Activated CD8-positive, alpha-beta memory T cell treated with anti-CD3 and anti-CD28 coated beads for 1 hour (primary cell): ENCODE data around the gene ARV1.

Experiments used
- DNase-seq, 2 donors: peaks; one replicate each; pipeline ENCODE4 v3.0.0-alpha.2; 2020; ENCODE audit warnings: low read depth in 1 of 2; ENCODE audit errors: extremely low read depth in 1 of 2

The ARV1 gene

DNA sequence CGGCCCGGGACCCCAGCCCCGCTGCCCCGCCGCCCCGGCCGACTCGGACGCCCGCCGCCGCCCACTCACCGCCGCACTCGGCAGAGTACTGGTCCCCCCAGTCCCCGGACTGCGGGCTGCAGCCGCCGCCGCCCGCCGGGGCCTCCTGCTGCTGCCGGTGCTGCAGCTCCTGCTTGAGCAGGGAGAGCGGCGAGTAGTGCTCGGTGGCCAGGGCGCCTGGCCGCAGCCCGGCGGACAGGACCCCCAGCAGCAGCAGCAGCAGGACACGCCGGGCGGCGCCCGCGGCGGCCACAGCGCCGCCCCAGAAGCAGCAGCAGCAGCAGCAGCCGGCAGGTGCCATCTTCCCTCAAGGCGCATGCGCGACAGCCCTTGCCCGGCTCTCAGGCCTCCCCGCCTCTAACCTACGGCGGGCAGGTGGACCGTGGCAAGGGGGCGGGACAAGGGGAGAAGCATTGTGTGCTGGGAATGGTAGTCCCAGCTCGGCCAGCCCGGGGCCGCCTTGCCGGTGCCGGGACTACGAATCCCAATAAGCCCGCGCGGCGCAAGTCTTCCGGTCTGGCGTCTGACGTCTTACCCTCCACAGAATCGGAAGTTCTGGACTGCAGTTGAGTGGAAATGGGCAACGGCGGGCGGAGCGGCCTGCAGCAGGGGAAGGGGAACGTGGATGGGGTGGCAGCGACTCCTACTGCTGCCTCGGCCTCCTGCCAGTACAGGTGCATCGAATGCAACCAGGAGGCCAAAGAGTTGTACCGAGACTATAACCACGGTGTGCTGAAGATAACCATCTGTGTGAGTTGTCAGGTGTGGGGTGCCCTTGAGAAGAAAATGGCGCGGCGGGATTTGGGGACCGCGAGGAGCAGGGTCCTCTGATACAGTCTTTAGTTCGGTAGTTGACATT lies at the start of gene ARV1, which contains the start of gene TTC13:
TSS of gene ARV1 (plus strand) at position 604 of the 898 bp plus-strand sequence. CDS start at position 616, 12 bp downstream.
TSS of gene TTC13 (minus strand) at position 371 of the 898 bp plus-strand sequence. CDS start at position 340, 31 bp downstream.
- DNase-seq = peak; percentile 90 to 95

GRCh38 chr1:230930986-230931385 lies 47.9 kb upstream of the ARV1 start:
- DNase-seq = no peak

GRCh38 chr1:230935852-230936251 lies 43.0 kb upstream of the ARV1 start:
- no peak for DNase-seq

GRCh38 chr1:230936475-230936874 lies 42.4 kb upstream of the ARV1 start:
- no peak for DNase-seq

DNA sequence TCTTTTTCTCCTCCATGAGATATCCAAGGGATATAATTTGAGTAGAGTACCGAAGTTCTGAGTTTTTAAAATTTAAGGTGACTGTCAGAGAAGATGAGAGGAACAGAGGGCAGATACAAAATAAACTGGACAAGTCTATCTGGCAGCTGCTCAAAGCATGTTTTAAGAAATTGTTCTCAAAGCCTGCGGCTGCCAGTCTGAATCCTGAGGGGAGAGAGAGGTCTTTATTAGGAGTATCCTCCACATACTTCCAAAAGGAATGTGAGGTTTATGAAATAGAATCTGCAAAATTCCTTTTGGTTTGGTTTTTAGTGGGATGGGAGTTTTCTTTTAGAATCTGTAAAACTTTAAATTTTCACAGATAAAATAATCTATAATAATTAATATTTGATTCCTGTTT lies 41.5 kb upstream of the ARV1 start:
- no peak for DNase-seq

DNA sequence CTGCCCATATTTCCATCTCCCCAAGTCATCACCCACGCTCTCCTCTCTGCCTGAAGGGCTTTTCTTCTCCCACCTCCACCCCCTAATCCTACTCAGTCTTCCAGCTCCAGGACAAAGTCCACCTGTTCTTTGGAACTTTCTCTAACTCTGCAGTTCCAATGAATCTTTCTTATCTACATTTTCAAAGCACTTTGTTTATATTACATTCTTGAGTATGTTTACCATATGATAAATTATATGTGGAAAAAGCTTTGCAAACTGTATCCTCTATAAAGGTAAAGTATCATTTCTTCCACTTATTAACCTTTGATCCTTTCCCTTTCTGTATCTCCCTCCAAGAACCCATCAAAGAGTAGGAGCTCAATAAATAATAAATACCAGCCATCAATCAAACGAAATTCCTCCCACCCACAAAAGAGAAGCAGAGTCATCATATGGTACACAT lies 39.9 kb upstream of the ARV1 start:
- no peak for DNase-seq

DNA sequence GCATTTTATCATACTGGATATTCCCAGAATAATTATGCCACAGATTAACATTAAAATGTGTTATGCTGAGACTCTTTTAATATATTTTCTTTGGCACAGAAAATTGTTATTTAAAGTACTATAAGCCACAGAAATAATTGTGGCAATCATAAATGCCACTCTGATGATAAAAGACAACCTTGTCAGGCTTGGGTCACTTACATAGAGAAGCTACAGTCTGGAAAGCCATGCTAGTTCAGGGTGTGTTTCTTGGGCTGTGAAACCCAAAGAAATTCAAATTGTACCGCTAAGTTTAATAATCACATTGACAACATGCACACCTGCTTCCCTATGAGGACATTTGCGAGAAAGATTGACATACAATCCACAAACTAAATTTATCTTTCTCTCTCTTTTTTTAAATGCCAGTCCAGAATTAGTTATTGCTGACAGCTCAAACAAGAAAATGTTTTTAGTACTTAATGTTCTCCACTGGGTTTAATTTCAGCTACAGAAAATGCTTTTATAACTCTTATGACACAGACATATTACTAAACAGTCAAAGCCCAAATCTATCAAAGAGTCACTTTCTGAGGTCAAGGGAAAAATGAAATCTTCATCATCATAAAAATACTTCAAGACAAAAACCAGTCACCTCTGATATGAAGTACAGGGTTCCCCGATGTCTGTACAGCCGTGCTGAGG lies 38.9 kb upstream of the ARV1 start:
- DNase-seq = no peak

DNA sequence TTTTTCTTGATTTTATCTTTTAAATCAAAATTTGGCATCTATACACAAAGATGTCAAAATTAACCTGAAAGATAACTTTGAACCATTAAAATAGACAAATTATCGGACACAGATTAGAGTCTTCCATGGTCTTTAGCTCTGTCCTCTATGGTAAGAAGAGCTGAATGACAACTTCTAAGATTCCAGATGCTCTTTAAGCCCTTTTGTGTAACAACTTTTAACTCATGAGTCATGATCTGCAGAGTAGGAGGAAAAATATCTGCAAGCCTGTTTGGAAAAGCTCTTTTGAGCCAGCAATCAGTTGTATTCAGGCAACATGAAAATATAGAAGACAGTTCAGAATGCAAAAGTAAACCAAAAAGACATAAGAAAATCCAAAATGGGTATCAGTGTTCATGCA lies 38.0 kb upstream of the ARV1 start:
- DNase-seq = no peak

DNA sequence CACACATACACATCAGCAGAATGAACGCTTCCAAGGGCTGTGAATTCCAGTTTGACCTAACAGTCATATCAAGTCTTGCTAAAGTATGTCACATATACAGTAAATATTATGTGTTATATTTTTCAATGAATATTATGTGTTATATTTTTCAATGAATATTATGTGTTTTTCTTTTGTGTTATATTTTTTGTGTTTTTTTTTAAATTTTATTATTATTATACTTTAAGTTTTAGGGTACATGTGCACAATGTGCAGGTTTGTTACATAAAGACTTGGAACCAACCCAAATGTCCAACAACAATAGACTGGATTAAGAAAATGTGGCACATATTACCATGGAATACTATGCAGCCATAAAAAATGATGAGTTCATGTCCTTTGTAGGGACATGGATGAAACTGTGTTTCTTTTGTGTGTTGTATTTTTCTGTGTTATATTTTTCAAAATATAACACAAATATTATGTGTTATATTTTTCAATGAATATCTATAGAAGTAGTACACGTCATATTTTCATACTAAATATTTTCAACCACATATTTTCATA lies 35.8 kb upstream of the ARV1 start:
- no peak for DNase-seq

DNA sequence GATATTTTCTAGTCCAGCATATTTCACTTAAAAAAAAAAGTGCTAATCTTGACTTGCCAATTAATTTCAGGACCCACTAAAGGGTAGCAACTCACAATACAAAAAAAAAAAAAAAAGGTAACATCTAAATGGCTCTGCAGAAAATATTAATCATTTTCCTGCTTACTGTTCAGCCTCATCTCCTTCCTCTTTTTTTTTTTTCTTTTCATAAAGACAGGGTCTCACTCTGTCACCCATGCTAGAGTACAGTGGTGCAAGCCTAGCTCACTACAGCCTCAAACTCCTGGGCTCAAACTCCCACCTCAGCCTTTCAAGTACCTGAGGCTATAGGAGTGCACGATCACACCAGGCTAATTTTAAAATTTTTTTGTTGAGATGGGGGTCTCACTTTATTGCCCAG lies 30.6 kb upstream of the ARV1 start:
- no peak for DNase-seq

GRCh38 chr1:230948903-230949302 lies 30.0 kb upstream of the ARV1 start:
- DNase-seq = no peak

DNA sequence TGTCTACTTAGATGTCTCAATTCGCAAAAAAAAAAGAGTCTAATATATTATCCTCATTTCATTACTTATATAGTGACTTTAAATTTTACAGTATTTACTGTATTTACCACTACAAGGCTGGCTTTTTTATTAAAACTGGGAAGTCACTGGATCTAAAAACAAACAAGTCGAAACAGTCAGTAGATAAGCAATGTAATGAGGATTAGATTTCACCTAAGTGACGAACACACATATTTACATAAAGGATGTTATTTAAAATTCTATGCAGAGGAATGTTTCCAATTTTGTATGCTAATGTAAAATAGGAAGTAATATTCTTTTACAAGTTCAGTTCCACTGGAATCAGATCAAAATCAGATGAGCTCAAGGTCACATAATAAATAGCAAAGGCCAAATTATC lies 28.5 kb upstream of the ARV1 start:
- no peak for DNase-seq

DNA sequence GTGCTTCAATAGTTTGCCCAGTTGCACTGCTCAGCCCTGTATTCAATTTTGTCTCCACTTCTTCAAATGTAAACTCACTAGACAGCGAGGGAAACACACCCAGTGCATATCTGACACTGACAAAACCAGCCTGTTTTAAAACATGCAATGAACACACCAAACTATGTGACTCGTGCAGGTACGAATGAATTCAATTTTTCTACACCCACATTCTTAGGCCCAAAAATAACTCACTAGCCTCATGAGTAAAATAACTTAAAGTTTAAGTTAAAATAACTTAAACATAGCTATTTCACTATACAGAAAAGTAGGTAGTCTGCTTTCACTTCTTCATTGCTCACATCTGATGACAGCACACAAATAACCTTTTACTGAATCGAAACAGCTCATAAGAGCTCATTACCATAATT lies 21.3 kb upstream of the ARV1 start:
- no peak for DNase-seq

DNA sequence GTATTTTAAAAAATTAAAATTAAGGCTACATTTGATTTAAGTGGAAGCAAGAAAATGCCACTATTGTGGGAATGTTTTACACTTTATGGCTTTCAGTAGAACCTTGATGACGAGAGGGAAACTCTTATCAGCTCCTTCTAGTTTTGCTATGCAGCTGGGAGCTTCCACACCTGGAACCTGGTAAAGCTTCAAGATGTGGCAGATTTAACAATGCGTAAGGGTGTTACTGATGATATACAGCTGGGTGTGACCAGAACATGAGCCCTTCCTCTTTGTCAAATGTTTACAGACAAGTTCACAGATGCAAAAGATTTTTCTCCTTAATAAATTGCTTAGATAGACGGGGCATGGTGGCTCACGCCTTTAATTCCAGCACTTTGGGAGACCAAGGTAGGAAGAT lies 20.5 kb upstream of the ARV1 start:
- no peak for DNase-seq

DNA sequence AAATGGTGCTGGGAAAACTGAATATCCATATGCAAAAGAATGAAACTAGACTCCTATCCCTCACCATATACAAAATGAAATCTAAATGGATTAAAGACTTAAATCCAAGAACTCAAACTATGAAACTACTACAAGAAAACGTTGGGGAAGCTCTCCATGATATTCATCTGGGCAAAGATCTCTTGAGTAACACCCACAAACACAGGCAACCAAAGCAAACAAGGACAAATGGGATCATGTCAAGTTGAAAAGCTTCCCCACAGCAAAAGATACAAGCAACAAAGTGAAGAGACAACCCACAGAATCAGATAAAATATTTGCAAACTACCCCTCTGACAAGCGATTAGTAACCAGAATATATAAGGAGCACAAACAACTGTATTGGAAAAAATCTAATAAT lies 14.0 kb upstream of the ARV1 start:
- no peak for DNase-seq

DNA sequence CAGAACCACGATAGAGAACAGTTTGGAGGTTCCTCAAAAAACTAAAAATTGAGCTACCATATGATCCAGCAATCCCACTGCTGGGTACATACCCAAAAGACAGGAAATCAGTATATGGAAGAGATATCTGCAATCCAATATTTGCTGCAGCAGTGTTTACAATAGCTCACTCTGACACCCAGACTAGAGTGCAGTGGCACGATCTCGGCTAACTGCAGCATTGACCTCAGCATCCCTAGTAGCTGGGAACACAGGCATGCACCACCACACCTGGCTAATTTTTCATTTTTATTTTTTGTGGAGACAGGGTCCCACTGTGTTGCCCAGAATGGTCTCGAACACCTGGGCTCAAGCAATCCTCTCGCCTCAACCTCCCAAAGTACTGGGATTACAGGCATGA lies 13.4 kb upstream of the ARV1 start:
- DNase-seq = no peak

DNA sequence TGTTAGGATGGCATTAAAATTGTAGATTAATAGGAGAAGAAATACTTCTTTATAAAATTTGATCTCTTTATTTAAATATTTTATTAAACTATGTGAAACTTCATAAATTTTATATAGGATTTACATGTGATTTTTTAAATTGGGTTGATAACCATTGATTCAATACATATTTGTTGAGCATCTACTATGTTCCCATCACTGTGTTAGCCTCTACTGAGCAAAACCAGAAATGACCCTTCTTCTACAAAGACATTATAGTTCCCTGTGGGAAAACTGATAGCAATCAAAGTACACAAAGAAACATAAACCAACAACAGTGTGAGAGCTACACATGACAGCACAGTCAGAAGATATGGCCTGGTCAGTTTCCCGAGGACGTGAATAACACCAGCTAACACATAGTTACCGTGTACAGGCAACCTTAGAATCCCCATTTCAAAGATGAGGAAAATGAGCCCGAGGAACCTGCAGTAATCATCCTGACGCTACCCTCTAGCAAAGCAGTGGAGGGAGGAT lies 12.5 kb upstream of the ARV1 start:
- DNase-seq = no peak

GRCh38 chr1:230970432-230970831 lies 8.5 kb upstream of the ARV1 start:
- no peak for DNase-seq

GRCh38 chr1:230971771-230972170 lies 7.1 kb upstream of the ARV1 start:
- no peak for DNase-seq

DNA sequence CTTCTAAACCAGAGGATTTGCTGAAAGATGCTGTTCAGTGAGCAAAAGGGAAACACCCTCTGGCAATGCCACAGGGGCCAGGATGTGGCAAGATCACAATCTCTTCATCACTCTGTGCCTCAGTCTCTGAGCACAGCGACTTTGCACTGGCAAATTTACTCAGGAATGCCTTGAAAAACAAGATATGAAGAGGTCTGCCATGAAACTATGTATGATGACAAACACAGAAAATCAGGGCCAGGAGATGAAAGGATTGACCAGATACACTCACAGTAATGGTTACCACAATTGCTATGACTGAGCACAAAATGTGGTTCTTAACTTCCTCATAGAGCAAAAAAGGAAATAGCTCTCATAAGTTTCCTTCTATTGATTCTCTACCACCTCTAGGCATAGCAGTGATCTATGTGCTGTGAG lies 6.0 kb upstream of the ARV1 start:
- peak; percentile 24 to 27 for DNase-seq

DNA sequence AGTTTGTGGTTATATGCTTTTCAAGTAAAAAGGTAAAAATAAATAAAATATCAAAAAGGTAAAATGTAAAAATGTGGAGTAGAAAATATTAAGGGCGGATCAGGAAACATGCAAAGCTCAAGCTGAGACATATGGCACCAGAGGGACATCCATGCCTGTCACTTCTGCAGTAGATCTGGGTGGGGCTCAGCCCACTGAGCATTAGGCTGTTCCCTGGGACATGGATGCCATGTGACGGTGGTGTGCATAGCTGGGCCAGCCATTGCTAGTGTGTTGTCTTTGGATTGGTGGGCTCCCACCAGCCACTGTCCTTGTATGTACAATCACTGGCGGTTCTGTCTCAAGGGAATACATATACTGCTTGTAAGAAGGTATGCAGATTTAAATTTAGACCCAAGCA lies 3.3 kb upstream of the ARV1 start:
- no peak for DNase-seq
